HG03469 (cell line): ENCODE measurements around the gene ZACN.

Experiments used
- ATAC-seq: cut with Tn5 transposase; IDR thresholded peaks from one replicate; pipeline ENCODE4 v1.9.1; 2021; ENCODE audit warnings: mild to moderate bottlenecking, moderate library complexity, moderate number of reproducible peaks; ENCODE audit not compliant: unreplicated experiment

Gene ZACN

GRCh38 chr17:76095943-76096342, 17.0 kb downstream of the ZACN start:
- ATAC-seq: no peak

GRCh38 chr17:76097716-76098295, 18.8 kb downstream of the ZACN start:
- no peak for ATAC-seq

- ATAC-seq: no peak
Measured at GRCh38 chr17:76102944-76103273, 23.9 kb downstream of the ZACN start.

- peak; percentile 52 for ATAC-seq
Measured at GRCh38 chr17:76103274-76104139, 24.5 kb downstream of the ZACN start, which contains the start of gene EXOC7. TSS of gene EXOC7 (minus strand) at chr17:76103787. CDS start at chr17:76103692, 95 bp downstream.

GRCh38 chr17:76104140-76104895, 25.3 kb downstream of the ZACN start:
- no peak for ATAC-seq

GRCh38 chr17:76104896-76105231, 25.9 kb downstream of the ZACN start:
- ATAC-seq: no peak

GRCh38 chr17:76106703-76107102, 27.7 kb downstream of the ZACN start:
- ATAC-seq: no peak

GRCh38 chr17:76107509-76107908, 28.5 kb downstream of the ZACN start:
- no peak for ATAC-seq

GRCh38 chr17:76111956-76112355, 33.0 kb downstream of the ZACN start:
- ATAC-seq: no peak

- no peak for ATAC-seq
Measured at GRCh38 chr17:76115138-76115754, 36.3 kb downstream of the ZACN start.

- no peak for ATAC-seq
Measured at GRCh38 chr17:76119409-76120371, 40.7 kb downstream of the ZACN start.

GRCh38 chr17:76120658-76121008, 41.7 kb downstream of the ZACN start:
- ATAC-seq: no peak

GRCh38 chr17:76121932-76122430, 43.0 kb downstream of the ZACN start:
- ATAC-seq: no peak

- no peak for ATAC-seq
Measured at GRCh38 chr17:76122431-76123190, 43.6 kb downstream of the ZACN start.

- no peak for ATAC-seq
Measured at GRCh38 chr17:76123191-76123499, 44.2 kb downstream of the ZACN start.

GRCh38 chr17:76123749-76124581, 45.0 kb downstream of the ZACN start:
- ATAC-seq: no peak

- ATAC-seq: no peak
Measured at GRCh38 chr17:76124582-76125390, 45.8 kb downstream of the ZACN start.

GRCh38 chr17:76125391-76125675, 46.4 kb downstream of the ZACN start:
- ATAC-seq: no peak
